ENCODE data around the gene RNF183.

The RNF183 gene

GRCh38 chr9:113274474-113275156, 28.6 kb downstream of the RNF183 start:
- H3K27ac ChIP-seq, result peak overlapping the region; percentile 88
- TF ChIP-seq ZFX (IDR thresholded peaks at IDR 0.05) (no peak), CTCF (conservative IDR thresholded peaks at IDR 0.05) (peak; percentile 88)

- H3K27ac ChIP-seq, result no peak overlapping the region
- TF ChIP-seq ZFX (IDR thresholded peaks at IDR 0.05) (no peak), CTCF (conservative IDR thresholded peaks at IDR 0.05) (no peak)
Measured at GRCh38 chr9:113269871-113270270, 33.3 kb downstream of the RNF183 start.

GRCh38 chr9:113269355-113269754, 33.8 kb downstream of the RNF183 start:
- TF ChIP-seq CTCF (conservative IDR thresholded peaks at IDR 0.05), result no peak
- no peak for TF ChIP-seq ZFX (IDR thresholded peaks at IDR 0.05)
- H3K27ac ChIP-seq, result no peak overlapping the region

- no peak overlapping the region for H3K27ac ChIP-seq
- TF ChIP-seq ZFX (IDR thresholded peaks at IDR 0.05), result no peak
Measured at GRCh38 chr9:113267911-113268566, 35.1 kb downstream of the RNF183 start.

GRCh38 chr9:113266174-113266573, 37.0 kb downstream of the RNF183 start:
- no peak for TF ChIP-seq ZFX (IDR thresholded peaks at IDR 0.05)
- no peak for TF ChIP-seq CTCF (conservative IDR thresholded peaks at IDR 0.05)
- no peak overlapping the region for H3K27ac ChIP-seq

GRCh38 chr9:113261917-113262671, 41.1 kb downstream of the RNF183 start:
- H3K27ac ChIP-seq, result no peak overlapping the region
- TF ChIP-seq ZFX (IDR thresholded peaks at IDR 0.05), result no peak
- no peak for TF ChIP-seq CTCF (conservative IDR thresholded peaks at IDR 0.05)

GRCh38 chr9:113258282-113258681, 44.9 kb downstream of the RNF183 start:
- peak overlapping the region; percentile 71; the same call in 1 of the 2 replicates for H3K27ac ChIP-seq
- TF ChIP-seq ZFX (IDR thresholded peaks at IDR 0.05), result no peak
- no peak for TF ChIP-seq CTCF (conservative IDR thresholded peaks at IDR 0.05)

Measured in C4-2B (cell line).